HG02970 (cell line): ENCODE data around the gene ACOXL.

ENCODE experiments used
- ATAC-seq: cut with Tn5 transposase; IDR thresholded peaks from one replicate; pipeline ENCODE4 v1.9.1; 2021; ENCODE audit warnings: mild to moderate bottlenecking, moderate library complexity, moderate number of reproducible peaks; ENCODE audit not compliant: unreplicated experiment, low FRiP score

ACOXL gene

GRCh38 chr2:110990440-110990839 is 258.1 kb downstream of the ACOXL start:
- ATAC-seq, result no peak

- no peak for ATAC-seq
Observed at GRCh38 chr2:110991911-110992310, 259.5 kb downstream of the ACOXL start.

- ATAC-seq, result no peak
Observed at GRCh38 chr2:110992886-110993285, 260.5 kb downstream of the ACOXL start.

- no peak for ATAC-seq
Observed at GRCh38 chr2:110993557-110994231, 261.3 kb downstream of the ACOXL start.

GRCh38 chr2:110994250-110994961 is 262.0 kb downstream of the ACOXL start:
- no peak for ATAC-seq

- ATAC-seq, result no peak
Observed at GRCh38 chr2:110995911-110996310, 263.5 kb downstream of the ACOXL start.

- no peak for ATAC-seq
Observed at GRCh38 chr2:110997331-110998045, 265.1 kb downstream of the ACOXL start.

- ATAC-seq, result no peak
Observed at GRCh38 chr2:110998311-110998710, 265.9 kb downstream of the ACOXL start.

- ATAC-seq, result no peak
Observed at GRCh38 chr2:110999626-111000025, 267.3 kb downstream of the ACOXL start.

- ATAC-seq, result no peak
Observed at GRCh38 chr2:111005307-111005706, 272.9 kb downstream of the ACOXL start.

GRCh38 chr2:111005821-111006220 is 273.4 kb downstream of the ACOXL start:
- ATAC-seq, result no peak

- no peak for ATAC-seq
Observed at GRCh38 chr2:111007757-111008688, 275.6 kb downstream of the ACOXL start.

GRCh38 chr2:111011218-111011617 is 278.8 kb downstream of the ACOXL start:
- no peak for ATAC-seq

- no peak for ATAC-seq
Observed at GRCh38 chr2:111015283-111015995, 283.1 kb downstream of the ACOXL start.

- no peak for ATAC-seq
Observed at GRCh38 chr2:111017034-111017622, 284.8 kb downstream of the ACOXL start.

GRCh38 chr2:111017909-111018308 is 285.5 kb downstream of the ACOXL start:
- no peak for ATAC-seq

- no peak for ATAC-seq
Observed at GRCh38 chr2:111019381-111019780, 287.0 kb downstream of the ACOXL start.

- ATAC-seq, result no peak
Observed at GRCh38 chr2:111022633-111023032, 290.3 kb downstream of the ACOXL start.

- ATAC-seq, result no peak
Observed at GRCh38 chr2:111024496-111024895, 292.1 kb downstream of the ACOXL start.
